Spleen (tissue), 7 donors: Measurements from ENCODE around the gene GLTP.
A peak's percentile ranks its signal among the peaks of the same experiment; 100 is the strongest.

ENCODE experiments used
- POLR2A ChIP-seq, 3 donors: fragments of 450-650 bp; IDR thresholded peaks; one replicate each; pipeline ENCODE4 v1.5.1; 2017; ENCODE audit warnings: antibody characterized with exemption in 3 of 3, mild to moderate bottlenecking in 1 of 3
- POLR2AphosphoS5 ChIP-seq, 3 donors: sonication (generic); formaldehyde crosslinking; IDR thresholded peaks; one replicate each; pipeline ENCODE4 v1.5.1; 2017; ENCODE audit warnings: antibody characterized with exemption in 3 of 3
- TF ChIP-seq, protein P1 (sequence below), 11 experiments: fragments of 200-600 bp in 7 of 11; fragments of 450-650 bp in 4 of 11; sonication (generic) in 4 of 11; IDR thresholded peaks in 8 of 11; conservative IDR thresholded peaks in 3 of 11; 1 replicate in 7 of 11; 2 replicates in 4 of 11; pipeline versions ENCODE4 v1.4.0 to v1.8.0; 2016 to 2021; ENCODE audit warnings: antibody characterized with exemption in 11 of 11, inconsistent platforms in 4 of 11, mild to moderate bottlenecking in 1 of 11
- donor health status: DM: no; HTN: no; CAD: no; lungs with moderate emphysema.
- donor health status: DM: no; HTN: no; CAD: no.
- donor health status: DM: no; HTN: no; CAD: no.

DNA sequence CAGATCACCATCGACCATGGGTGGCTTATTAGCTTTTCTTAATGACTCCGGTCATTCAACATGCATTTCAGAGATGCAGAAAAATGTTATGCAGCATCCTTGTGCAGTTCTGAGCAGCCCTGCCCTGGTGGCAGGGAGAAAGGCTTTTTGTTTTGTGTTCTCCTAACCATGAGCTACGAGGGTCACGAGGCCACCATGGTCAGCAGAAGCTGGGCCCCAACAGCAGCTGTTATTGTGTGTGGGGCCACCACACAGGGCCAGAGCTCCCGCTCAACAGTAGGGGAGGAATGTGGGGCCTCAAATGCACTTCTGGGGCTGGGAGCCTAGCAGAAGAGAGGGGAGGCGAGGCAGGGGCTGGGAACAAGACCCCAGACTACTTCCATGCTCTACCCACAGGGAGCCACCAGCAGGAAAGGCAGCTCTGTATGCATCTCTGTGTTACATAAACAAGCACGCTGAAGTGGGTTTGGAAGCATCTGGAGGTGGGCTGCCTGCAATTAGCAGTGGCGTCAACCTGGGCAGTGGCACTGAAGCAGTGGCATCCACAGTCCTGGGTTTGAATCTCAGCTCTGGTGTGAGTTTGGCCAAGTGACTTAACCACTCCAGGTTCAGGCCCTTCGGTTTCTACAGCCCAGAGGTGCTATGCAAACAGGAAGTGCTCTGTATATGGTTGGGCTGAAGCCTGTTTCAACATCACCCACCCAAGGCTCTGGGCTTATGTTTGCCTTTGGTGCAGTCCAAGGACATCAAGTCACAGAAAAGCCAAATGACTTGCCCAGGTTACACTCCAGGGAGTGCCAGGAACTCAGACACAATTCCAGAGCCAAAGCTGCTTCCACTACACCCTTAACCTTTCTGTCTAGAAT is 16.3 kb downstream of the GLTP start:
- TF ChIP-seq, protein P1, sequence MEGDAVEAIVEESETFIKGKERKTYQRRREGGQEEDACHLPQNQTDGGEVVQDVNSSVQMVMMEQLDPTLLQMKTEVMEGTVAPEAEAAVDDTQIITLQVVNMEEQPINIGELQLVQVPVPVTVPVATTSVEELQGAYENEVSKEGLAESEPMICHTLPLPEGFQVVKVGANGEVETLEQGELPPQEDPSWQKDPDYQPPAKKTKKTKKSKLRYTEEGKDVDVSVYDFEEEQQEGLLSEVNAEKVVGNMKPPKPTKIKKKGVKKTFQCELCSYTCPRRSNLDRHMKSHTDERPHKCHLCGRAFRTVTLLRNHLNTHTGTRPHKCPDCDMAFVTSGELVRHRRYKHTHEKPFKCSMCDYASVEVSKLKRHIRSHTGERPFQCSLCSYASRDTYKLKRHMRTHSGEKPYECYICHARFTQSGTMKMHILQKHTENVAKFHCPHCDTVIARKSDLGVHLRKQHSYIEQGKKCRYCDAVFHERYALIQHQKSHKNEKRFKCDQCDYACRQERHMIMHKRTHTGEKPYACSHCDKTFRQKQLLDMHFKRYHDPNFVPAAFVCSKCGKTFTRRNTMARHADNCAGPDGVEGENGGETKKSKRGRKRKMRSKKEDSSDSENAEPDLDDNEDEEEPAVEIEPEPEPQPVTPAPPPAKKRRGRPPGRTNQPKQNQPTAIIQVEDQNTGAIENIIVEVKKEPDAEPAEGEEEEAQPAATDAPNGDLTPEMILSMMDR (IDR thresholded peaks at IDR 0.05 in 8 of 11, conservative IDR thresholded peaks at IDR 0.05 in 3 of 11) = no peak
- peak in 1 of 3 donors; percentile 24 for TF ChIP-seq POLR2AphosphoS5 (IDR thresholded peaks at IDR 0.05)
- TF ChIP-seq POLR2A (IDR thresholded peaks at IDR 0.05) = no peak
